GM23248 (cell line): ENCODE measurements around the gene TAMALIN.

Source experiments
- EZH2 ChIP-seq: fragments of 200-600 bp; sonication (generic); IDR thresholded peaks from 2 replicates; pipeline ENCODE4 v1.6.1; 2018; ENCODE audit warnings: antibody characterized with exemption, mild to moderate bottlenecking; ENCODE audit not compliant: insufficient read depth, poor library complexity, severe bottlenecking
- EZH2phosphoT487 ChIP-seq: fragments of 200-600 bp; sonication (generic); IDR thresholded peaks from 2 replicates; pipeline ENCODE4 v1.6.1; 2018; ENCODE audit warnings: antibody characterized with exemption, moderate library complexity, mild to moderate bottlenecking, low read depth; ENCODE audit not compliant: insufficient read depth

DNA sequence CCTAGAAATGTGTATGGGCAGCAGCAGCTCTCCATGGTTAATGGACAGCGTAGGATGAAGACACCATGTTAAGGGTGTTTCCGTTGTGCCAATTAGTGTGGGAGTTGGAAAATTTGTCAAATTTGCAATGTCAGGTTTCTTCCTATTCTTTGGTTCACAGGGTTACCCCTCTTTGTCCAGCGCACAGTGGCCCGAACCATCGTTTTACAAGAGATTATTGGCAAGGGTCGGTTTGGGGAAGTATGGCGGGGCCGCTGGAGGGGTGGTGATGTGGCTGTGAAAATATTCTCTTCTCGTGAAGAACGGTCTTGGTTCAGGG, 26.0 kb upstream of the TAMALIN start:
- no peak for TF ChIP-seq EZH2
- TF ChIP-seq EZH2phosphoT487, result no peak
